ENCODE measurements around the gene GNAZ.

Gene GNAZ

DNA sequence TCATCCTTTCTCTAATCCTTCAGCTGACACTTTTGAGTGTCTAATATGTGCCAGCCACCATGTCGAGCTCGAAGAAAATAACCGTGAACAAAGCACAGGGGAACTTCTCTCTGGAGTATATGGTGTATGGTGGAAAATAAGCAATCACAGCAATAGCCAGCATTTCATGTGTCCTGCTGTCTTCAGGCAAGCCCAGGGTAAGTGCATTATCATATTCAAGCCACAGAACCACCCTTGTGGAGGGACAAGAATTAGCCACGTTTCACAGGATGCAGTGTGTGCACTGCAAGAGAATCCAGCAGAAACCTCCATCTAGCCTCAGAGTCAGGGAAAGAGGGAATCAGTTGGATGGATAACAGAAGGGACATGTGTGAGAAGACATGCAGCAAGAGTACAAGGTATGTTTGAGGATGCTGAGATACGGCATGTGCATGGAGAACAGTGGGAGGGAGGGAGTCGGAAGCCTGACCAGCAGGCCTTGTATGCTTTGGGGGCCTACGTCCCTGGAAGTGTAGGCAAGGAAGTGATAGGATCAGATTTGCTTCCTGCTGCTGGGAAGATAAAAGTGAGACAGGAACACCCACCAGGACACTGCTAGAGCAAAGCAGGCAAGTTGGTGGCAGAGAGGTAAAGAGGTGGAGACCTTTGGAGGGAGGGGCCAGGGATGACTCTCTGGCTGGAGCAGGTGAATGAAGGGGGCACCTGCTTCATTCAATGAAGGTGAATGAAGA is 14.7 kb upstream of the GNAZ start:
- ChIA-PET POLR2A (no interaction called here), CTCF (no interaction called here)
- no peak for DNase-seq (ENCODE audit: extremely low spot score)
- TF ChIP-seq, protein P1, sequence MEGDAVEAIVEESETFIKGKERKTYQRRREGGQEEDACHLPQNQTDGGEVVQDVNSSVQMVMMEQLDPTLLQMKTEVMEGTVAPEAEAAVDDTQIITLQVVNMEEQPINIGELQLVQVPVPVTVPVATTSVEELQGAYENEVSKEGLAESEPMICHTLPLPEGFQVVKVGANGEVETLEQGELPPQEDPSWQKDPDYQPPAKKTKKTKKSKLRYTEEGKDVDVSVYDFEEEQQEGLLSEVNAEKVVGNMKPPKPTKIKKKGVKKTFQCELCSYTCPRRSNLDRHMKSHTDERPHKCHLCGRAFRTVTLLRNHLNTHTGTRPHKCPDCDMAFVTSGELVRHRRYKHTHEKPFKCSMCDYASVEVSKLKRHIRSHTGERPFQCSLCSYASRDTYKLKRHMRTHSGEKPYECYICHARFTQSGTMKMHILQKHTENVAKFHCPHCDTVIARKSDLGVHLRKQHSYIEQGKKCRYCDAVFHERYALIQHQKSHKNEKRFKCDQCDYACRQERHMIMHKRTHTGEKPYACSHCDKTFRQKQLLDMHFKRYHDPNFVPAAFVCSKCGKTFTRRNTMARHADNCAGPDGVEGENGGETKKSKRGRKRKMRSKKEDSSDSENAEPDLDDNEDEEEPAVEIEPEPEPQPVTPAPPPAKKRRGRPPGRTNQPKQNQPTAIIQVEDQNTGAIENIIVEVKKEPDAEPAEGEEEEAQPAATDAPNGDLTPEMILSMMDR (IDR thresholded peaks at IDR 0.05; ENCODE audit: control extremely low read depth, extremely low read depth, low read depth, missing control alignments) = no peak

DNA sequence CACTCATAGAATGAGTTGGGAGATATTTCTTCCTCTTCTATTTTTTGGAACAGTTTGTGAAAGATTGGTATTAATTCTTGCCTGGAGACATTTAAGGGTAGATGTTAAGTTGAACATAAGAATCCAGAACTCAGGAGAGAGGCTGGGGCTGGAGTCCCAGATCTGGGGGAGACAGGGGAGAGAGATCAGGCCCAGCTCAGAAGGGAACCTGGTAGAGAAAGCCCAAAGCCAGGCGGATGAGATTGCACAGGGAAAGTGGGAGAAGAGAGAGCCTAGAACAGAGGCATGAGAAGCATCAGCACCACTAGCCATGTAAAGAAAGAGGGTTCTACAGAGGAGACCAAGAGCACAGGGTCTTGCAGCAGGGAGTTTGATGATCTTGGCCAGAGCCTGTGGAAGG is 13.0 kb upstream of the GNAZ start:
- ChIA-PET CTCF (interaction anchor here (1.3 to 1.8 kb wide), 2 partner anchors 12 to 13 kb away, joined by 3 to 6 read pairs; partner anchors contain the start of gene GNAZ), POLR2A (no interaction called here)
- no peak for DNase-seq (ENCODE audit: extremely low spot score)
- TF ChIP-seq, protein P1 (IDR thresholded peaks at IDR 0.05; ENCODE audit: control extremely low read depth, extremely low read depth, low read depth, missing control alignments) = no peak

DNA sequence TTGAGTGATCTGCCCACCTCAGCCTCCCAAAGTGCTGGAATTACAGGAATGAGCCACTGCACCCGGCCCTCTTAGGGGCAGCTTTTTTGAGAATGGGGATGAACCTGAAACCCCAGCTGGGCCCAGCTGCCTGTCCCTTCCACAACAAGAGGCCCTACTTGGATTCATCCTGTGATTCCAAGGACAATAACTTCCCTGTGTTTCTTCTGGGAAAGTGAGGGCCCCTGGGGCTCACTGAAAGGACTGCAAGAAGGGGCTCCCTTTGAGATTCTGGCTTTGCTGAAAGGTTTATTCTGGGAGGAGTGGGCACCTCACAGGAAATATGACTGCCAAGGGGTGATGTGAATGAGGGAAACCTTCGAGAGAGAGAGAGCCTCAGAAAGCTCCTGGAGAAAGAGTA is 12.3 kb upstream of the GNAZ start:
- no peak for DNase-seq (ENCODE audit: extremely low spot score)
- ChIA-PET POLR2A (no interaction called here), CTCF (interaction anchor here (1.3 to 1.8 kb wide), 2 partner anchors 12 to 14 kb away, joined by 3 to 6 read pairs; partner anchors contain the start of gene GNAZ)
- TF ChIP-seq, protein P1 (IDR thresholded peaks at IDR 0.05; ENCODE audit: control extremely low read depth, extremely low read depth, low read depth, missing control alignments) = no peak

DNA sequence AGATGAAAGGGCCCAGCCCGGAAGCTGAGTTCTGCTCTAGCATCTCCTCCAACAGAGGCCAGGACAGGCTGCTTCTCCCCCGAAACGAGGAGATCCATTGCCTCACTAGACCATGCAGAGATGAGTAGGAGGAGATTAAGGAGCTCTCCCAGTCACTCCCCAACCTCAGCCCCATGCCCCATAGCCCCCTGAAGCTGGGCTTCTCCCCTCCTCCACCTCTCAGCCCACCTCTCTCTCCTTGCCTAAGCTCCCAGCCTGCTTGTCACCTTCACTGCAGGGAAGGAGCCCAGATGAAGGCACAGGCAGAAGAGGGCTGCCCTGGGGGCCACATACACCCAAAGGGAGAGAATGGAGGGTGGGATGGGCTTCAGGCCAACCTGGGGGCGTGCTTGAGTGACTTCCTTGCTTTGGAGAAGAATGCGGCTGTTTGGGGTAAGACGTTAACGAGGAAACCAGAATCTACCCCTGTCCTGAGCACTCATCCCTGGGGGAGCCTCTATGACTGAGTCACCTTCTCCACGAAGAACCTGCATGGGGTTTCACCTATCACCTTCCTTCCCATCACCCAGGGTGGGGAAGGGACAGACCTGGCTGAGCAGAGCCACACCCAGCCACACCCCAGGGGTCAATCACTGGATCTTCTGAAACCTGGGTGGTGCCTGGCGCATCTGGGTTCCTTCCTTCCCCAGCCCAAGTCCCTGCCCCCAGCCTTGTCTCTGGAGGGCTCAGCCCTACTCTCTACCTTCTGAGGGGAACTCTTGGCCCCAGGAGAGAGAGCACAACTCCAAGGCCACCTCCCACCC is 11.6 kb upstream of the GNAZ start:
- ChIA-PET CTCF (interaction anchor here (1.3 to 1.8 kb wide), 2 partner anchors 11 to 14 kb away, joined by 3 to 6 read pairs; partner anchors contain the start of gene GNAZ), POLR2A (no interaction called here)
- no peak for DNase-seq (ENCODE audit: extremely low spot score)
- TF ChIP-seq, protein P1 (IDR thresholded peaks at IDR 0.05; ENCODE audit: control extremely low read depth, extremely low read depth, low read depth, missing control alignments) = no peak

DNA sequence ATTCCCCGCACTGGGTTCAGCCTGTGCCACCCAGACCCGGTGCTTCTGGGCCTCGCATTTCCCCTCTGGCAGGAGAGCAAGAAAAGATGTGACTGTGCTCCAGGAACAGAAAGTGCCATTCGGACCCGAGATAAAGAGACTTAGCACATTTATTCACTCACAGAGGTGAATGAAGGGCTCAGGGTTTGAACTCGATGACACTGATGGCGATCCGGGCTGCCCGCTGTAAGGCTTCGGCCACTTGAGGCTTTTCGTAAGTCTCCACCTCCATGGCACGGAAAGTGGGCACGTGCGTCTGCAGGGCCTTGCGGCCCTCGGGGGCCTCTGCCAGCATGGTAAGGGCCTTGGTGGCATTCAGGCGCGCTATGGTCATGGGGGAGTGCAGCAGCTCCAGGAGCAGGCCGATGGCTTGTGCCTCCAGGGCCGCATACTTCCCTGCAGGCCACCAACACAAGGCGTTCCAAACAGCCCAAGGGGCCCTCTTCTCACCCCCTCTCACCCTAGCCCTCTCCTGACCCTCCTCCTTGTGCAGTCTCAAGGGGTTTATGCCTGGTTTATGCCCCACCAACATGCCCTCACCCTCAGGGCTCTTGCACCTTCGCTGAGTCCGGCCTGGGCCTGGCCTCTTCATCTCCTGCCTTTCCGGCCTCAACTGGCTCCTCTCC is 10.9 kb upstream of the GNAZ start:
- DNase-seq (ENCODE audit: extremely low spot score) = no peak
- ChIA-PET POLR2A (no interaction called here), CTCF (no interaction called here)
- TF ChIP-seq, protein P1 (IDR thresholded peaks at IDR 0.05; ENCODE audit: control extremely low read depth, extremely low read depth, low read depth, missing control alignments) = no peak

DNA sequence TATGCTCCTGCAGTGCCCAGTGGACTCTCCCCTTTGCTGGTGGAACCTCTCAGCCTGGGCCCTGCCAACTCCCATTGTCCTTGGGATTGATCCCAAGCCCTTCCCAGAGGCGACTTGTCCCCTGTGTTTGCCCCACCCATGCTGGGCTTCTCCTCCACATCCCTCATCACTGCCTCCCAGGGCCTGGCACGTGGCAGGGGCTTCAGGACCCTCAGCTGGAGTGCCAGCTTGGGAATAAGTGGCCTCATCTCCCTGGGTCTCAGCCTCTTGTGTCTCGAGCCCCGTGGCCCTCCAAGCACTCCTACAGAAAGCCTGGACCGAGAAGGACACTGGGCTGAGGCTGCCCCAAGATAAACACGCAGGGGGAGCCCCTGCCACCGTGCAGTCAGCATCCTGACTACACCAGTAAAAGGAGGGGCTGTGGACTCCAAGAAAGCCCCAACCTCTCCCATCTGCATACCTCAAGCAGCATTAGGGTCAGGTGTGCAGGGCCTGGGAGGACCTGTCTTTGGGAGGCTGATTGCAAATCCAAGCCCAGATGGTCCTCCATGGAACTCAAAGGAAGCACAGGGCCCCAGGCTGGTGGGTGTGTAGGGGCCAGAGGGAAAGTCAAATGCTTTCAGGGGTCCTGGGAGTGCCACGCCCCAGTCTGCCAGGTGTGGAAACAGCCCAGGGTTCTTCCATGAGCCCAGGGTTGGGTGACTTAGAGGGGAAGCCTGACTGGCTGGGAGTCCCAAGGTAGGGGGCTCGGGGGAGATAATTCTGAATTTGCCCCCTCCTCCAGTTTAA is 9.5 kb upstream of the GNAZ start:
- TF ChIP-seq, protein P1 (IDR thresholded peaks at IDR 0.05; ENCODE audit: control extremely low read depth, extremely low read depth, low read depth, missing control alignments) = no peak
- ChIA-PET POLR2A (no interaction called here), CTCF (no interaction called here)
- DNase-seq (ENCODE audit: extremely low spot score) = no peak
